CD4-positive, alpha-beta T cell treated with Interleukin-15 for 1 hour (primary cell): Measurements from ENCODE around the gene FGD6.
"Not testable (repeated sequence)": the region's sequence is repeated elsewhere in the genome, so short reads cannot be mapped to it uniquely, and the experiment has no call there.

Source experiments
- DNase-seq: peaks from one replicate; pipeline ENCODE4 v3.0.0-alpha.2; 2020

FGD6 gene

DNA sequence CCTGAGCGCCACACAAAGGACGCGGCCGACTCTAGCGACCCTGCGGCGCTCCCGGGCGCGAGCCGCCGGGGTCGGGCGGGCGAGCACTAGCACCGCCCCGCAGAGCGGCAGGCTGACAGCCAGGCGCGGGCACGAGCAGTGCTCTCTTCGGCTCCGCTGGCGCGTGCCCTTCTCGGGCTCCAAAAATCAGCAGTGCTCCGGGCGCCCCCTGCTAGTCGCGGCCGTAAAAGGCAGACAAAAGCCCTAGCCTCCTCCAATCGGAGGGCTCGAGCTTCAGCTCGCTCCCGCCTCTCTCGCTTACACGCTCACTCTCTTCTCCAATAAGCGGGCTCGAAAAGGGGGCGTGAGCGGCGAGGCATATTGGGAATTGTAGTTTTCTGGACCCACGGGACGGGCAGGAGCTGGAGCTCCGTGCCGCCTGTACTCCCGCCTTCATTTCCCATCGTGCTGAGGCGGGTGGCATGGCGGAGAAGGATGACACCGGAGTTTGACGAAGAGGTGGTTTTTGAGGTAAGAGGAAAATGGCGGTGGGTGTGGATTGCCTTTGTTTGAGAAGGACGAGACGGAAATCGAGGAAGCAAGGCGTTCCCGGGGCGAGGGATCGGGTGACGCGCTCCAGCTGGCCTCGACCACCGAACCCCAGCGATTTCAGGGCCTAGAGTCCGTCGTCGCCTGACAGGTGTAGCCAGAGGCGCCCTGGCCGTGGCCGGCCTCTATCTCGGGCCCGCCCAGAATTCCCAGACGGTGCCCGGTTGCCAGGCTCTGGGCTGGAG lies at the start of gene FGD6, which contains the start of gene VEZT:
TSS of gene FGD6 (minus strand) at position 91 of the 773 bp plus-strand sequence. CDS start 227 bp downstream, outside the sequence.
TSS of gene VEZT (plus strand) at position 431 of the 773 bp plus-strand sequence. CDS start at position 475, 44 bp downstream.
- DNase-seq: peak; percentile 99

DNA sequence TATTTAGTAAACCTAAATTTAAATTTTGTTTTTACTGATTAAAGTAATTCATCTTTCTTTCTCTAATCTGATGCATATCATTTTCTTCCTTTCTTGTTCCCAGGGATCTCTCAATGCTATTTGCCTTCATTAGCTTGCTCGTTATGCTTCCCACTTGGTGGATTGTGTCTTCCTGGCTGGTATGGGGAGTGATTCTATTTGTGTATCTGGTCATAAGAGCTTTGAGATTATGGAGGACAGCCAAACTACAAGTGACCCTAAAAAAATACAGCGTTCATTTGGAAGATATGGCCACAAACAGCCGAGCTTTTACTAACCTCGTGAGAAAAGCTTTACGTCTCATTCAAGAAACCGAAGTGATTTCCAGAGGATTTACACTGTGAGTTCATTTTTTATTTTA lies 49.0 kb upstream of the FGD6 start:
- no peak for DNase-seq

DNA sequence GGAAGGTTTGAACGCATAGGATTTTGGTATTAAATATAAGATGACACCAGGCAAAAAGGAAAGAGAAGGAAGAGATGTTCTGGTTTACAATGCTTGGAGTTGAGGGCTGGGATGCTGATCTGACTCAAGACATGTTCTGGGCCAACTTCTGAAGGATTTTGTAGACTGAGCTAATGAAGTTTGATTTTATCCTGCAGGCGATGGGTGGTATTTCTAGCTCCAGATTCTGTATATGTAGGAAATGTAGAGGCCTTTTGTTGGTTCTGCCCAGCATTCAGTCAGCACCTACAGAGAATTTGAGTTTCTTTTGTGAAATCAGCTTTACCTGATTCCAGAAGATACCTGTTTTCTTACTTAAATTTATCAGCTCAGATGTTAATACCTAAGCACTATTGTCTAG lies 48.5 kb upstream of the FGD6 start:
- no peak for DNase-seq

DNA sequence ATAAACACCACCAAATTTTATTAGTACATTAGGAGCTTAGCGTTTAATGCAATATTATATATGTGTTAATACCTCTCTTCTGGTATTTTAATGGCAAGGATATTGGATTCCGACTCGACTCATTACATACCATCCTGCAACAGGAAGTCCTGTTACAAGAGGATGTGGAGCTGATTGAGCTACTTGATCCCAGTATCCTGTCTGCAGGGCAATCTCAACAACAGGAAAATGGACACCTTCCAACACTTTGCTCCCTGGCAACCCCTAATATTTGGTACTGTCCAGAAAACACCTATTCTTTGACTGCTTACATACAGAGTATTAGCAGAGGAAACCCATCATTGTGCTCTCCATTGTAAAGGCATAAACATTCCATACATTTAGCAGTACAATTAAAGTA lies 45.5 kb upstream of the FGD6 start:
- DNase-seq: no peak

DNA sequence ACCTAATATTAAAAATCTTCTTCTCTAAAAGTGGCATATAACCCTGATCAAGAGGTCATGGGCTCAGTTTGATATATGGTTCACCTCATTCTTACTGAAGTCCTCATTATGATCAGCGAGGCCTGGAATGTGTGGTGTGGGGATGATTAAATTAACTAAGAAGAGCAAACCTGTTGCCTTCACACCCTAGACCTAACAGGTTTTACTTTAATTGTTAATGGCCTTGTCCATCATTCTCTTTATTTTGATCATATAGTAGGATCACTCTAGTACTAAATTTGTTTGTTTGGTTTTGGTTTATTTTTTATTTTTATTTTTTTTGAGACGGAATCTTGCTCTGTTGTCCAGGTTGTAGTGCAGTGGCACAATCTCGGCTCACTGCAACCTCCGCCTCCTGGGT lies 43.8 kb upstream of the FGD6 start:
- no peak for DNase-seq

- no peak for DNase-seq
These were observed 42.1 kb upstream of the FGD6 start for GRCh38 chr12:95259368-95259767.

DNA sequence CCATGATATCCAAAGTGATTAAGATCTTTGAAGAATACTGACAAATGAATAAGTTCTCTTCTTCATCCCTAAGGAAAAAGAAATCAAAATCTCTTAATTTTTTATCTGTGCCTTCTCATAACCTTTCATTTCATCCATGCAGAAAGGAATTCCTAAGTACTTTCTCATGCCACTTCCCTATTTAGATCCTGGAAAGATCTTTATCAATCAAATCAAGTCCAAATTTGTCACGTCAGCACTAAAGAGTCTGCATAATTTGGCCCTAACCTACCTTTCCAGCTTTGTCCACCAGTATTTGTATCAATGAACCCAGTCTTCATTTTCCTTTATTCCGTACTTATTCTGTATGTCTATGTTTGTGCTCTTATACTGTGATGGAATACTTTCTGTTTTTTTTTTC lies 41.5 kb upstream of the FGD6 start:
- DNase-seq: no peak

DNA sequence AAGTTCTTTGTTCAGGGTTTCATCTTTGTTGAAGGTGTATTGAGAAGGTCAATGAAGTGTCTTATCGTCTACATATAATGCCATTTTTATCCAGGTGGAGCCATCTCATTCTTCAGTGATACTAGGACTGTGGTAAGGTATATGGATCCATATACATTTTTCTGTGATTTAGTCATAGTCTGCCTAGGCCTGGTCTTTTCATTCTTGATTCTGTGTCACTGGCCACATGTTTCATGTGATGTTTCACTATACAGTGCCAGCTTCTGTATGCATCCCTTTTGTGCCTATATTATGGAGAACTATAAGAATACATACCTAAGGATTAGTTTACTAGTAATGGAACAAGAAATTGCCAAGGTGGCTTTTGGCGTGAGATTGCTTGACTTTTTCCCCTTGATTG lies 40.9 kb upstream of the FGD6 start:
- DNase-seq: no peak

GRCh38 chr12:95257541-95257940 lies 40.3 kb upstream of the FGD6 start:
- DNase-seq: no peak

DNA sequence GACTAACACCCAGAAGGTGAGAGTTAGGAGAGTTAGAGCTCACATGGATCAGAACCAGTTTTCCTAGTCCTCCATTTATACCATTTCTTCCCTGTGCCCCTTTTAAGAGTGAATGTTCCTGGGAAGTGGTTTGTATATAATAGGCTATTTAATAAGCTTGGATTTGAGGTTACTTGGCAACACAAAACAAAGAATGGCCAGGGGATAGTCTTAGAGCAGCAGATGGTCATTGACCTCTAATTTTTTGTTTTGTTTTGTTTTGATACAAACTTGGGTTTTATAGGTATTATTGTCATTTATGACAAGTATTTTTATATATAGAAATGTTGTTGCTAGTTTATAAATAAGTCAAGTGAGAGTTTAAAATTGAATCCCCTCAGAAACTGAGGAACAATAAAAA lies 36.1 kb upstream of the FGD6 start:
- no peak for DNase-seq

DNA sequence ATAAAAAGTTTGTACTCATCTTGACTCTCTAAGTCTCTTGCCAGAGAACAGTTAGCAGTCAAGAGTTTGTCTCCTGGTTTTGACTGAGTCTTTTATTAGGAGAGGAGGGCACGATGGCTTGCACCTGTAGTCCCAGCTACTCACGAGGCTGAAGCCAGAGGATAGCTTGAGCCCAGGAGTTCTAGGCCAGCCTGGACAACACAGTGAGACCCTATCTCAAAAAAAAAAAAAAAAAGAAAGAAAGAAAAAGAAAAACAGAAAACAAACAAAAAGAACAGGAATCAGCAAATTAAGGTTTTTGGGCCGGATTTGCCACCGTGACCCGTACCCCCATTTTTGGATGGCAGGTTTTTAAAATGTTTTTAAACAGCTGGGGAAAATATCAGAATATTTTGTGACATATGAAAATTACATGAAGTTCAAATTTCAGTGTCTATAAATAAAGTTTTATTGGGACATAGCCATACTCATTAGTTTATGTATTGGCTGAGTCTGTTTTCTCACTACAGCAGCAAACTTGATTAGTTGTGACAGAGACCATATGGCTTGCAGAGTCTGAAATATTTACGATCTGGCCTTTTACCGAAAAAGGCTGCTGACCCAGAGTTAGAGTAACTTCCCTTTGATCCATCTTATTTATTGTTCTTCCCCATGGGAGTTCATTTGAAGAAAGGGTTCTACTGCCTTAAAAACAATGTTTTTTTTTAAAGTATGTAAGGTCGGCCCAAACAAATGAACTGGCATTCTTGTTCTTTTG lies 31.5 kb upstream of the FGD6 start:
- DNase-seq: no peak

- DNase-seq: no peak
These were observed 30.8 kb upstream of the FGD6 start for GRCh38 chr12:95248095-95248494.

DNA sequence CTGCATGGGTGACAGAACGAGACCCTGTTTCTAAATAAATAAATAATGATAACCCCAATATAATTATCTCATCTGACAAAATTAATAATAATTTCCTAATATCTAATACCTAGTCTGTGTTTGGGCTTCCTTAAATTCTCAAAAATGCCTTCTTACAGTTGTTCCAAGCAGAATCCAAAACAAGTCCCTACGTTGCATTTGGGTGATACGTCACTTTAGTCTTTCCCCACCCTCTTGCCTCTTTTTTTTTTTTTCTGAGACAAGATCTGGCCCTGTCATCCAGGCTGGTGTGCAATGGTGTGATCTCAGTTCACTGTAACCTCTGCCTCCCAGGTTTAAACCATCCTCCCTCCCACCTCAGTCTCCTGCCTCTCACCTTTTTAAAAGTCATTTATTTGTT lies 27.1 kb upstream of the FGD6 start:
- DNase-seq: no peak

DNA sequence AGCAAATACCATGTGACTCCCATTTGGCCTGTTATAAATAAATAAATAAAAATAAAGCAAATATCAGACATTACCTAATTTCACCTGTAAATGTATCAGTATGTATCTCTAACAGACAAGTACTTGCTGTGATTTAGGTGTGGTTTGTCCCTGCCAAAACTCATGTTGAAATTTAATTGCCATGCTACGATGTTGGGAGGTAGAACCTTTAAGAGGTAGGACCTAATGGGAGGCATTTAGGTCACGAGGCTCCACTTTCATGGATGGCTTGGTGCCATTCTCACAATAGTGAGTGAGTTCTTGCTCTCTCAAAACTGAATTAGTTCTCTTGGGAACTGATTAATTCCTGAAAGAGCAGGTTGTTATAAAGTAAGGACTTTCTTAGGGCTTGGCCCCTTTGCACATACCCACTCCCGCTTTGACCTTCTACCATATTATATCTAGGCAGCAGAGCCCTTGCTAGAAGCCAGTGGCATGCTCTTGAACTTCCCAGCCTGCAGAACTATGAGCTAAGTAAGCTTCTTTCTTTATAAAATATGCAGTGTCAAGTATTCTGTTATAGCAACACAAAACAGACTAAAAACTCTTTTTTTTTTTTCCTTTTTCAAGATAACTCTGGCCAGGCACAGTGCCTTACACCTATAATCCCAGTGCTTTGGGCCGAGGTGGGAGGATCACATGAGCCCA lies 26.4 kb upstream of the FGD6 start:
- no peak for DNase-seq

DNA sequence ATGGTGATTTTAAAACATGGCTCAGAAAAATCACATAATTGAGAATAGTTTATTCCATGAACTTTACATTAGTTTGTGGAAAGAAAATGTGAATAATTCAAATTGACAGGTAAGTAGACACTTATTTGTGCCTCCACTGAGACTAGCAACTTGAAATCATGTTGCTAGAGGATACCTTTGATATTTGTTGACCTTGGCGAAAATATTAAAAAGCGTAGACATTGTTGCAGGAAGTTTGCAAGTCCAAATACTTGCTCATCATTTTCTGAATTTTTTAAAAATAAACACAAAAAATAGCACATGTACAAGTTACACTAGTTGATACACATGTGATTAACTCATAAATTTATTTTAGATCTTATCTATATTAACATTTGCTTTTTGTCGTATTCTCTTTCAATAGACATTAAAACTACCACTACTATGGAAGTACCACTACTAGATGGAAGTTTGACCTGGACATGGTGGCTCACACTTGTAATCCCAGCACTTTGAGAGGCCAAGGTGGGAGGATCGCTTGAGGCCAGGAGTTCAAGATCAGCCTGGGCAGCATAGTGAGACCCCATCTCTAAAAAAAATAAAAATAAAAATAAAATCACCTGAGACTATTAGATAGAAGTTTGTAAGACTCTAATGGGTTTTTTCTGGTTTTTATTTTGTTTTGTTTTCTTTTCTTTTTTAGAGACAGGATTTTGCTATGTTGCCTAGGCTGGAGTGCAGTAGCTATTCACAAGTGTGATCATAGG lies 24.7 kb upstream of the FGD6 start:
- DNase-seq: no peak

GRCh38 chr12:95241138-95241537 lies 23.9 kb upstream of the FGD6 start:
- DNase-seq: not testable (repeated sequence)

- no peak for DNase-seq
These were observed 23.3 kb upstream of the FGD6 start for GRCh38 chr12:95240556-95240955.

GRCh38 chr12:95239835-95240234 lies 22.6 kb upstream of the FGD6 start:
- DNase-seq: not testable (repeated sequence)

DNA sequence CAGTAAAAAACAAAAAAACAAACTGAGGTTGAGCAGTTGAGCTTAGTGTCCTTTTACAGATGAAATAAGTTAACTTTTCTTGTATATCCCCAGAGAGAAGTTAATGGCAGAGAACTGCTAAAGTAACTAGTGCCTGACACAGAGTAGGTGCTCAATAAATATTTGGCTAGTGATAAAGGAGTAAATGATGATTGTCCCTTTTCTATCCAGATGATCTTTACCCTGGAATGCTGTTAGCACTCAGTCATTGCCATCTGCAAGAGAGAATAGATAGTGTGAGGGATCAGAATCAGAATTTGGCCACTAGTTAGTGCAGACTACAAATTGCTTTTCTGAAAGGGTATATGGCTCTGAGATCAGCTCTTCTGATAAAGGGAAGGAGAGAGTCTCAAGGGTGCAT lies 21.9 kb upstream of the FGD6 start:
- DNase-seq: no peak

DNA sequence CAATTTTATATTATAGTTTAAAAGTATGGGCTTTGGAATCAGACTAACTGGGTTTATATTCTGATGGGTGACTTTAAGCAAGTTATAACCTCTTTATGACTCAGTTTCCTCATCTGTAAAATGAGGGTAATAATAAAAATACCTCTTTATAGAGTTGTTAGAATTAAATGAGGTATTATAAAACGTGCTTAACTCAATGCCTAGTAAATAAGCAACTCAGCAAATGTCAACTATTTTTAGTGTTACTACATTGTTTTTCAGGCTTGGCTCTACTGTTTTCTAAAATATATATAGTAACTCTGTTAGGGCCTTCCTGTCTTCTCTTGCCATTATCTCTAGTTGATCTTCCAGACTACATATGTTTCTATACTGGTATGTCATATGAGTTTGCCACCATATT lies 20.9 kb upstream of the FGD6 start:
- DNase-seq: no peak

DNA sequence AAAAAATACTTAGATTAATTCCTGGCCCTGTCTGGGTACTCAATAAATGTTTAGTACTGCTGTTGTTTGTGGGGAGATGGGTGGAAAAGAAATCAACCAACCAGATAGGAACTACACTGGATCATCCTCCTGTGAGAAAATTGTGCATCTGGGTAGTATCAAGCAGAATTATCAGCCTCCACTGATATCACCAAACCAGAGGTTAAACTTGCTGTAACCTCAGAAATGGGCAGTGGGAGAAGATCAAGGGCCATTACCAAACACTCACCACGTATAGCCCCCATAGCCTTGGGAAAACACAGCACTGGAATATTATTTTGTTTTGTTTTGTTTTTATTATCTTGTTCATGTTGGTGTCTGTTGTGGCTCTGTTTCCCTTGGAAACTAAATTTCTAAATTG lies 20.0 kb upstream of the FGD6 start:
- no peak for DNase-seq

GRCh38 chr12:95235621-95236020 lies 18.4 kb upstream of the FGD6 start:
- not testable (repeated sequence) for DNase-seq

DNA sequence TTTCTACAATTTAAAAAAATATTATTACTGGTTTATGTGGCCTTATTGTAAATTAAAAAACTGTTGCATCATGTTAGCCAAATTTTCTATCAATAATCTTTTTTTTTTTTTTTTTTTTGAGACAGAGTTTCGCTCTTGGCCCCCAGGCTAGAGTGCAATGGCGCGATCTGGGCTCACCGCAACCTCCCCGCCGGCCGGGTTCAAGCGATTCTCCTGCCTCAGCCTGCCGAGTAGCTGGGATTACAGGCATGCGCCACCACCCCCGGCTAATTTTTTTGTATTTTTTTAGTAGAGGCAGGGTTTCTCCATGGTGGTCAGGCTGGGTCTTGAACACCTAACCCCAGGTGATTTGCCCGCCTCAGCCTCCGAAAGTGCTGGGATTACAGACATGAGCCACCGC lies 16.9 kb upstream of the FGD6 start:
- DNase-seq: not testable (repeated sequence)
